GM18858 (cell line): Measurements from ENCODE around the gene SRSF4.
"Not testable (repeated sequence)": the region's sequence is repeated elsewhere in the genome, so short reads cannot be mapped to it uniquely, and the experiment has no call there.

ENCODE experiments used
- ATAC-seq: cut with Tn5 transposase; IDR thresholded peaks from one replicate; pipeline ENCODE4 v1.9.1; 2021; ENCODE audit not compliant: unreplicated experiment

The SRSF4 gene

GRCh38 chr1:29166291-29166878, 15.3 kb downstream of the SRSF4 start:
- no peak for ATAC-seq

GRCh38 chr1:29164588-29164987, 17.1 kb downstream of the SRSF4 start:
- no peak for ATAC-seq

- ATAC-seq, result no peak
Observed at GRCh38 chr1:29162476-29163138, 19.1 kb downstream of the SRSF4 start.

- no peak for ATAC-seq
Observed at GRCh38 chr1:29162025-29162424, 19.7 kb downstream of the SRSF4 start.

GRCh38 chr1:29159773-29160172, 21.9 kb downstream of the SRSF4 start:
- ATAC-seq, result no peak

- no peak for ATAC-seq
Observed at GRCh38 chr1:29157269-29157601, 24.5 kb downstream of the SRSF4 start.

- no peak for ATAC-seq
Observed at GRCh38 chr1:29156543-29157268, 25.0 kb downstream of the SRSF4 start.

- ATAC-seq, result no peak
Observed at GRCh38 chr1:29152046-29152805, 29.5 kb downstream of the SRSF4 start.

- ATAC-seq, result not testable (repeated sequence)
Observed at GRCh38 chr1:29150346-29150745, 31.4 kb downstream of the SRSF4 start.

GRCh38 chr1:29148656-29149491, 32.8 kb downstream of the SRSF4 start:
- no peak for ATAC-seq

GRCh38 chr1:29145739-29146437, 35.8 kb downstream of the SRSF4 start:
- ATAC-seq, result no peak

GRCh38 chr1:29144178-29144577, 37.5 kb downstream of the SRSF4 start:
- no peak for ATAC-seq

- no peak for ATAC-seq
Observed at GRCh38 chr1:29142714-29143113, 39.0 kb downstream of the SRSF4 start.

GRCh38 chr1:29136391-29136915, 45.2 kb downstream of the SRSF4 start:
- ATAC-seq, result no peak

- ATAC-seq, result no peak
Observed at GRCh38 chr1:29134695-29135028, 47.0 kb downstream of the SRSF4 start.

- no peak for ATAC-seq
Observed at GRCh38 chr1:29133861-29134694, 47.6 kb downstream of the SRSF4 start.

GRCh38 chr1:29131056-29131455, 50.6 kb downstream of the SRSF4 start:
- ATAC-seq, result not testable (repeated sequence)

- ATAC-seq, result no peak
Observed at GRCh38 chr1:29129916-29130315, 51.8 kb downstream of the SRSF4 start.

GRCh38 chr1:29128739-29129138, 53.0 kb downstream of the SRSF4 start:
- ATAC-seq, result no peak
